ENCODE measurements around the gene UNK.

The UNK gene

DNA sequence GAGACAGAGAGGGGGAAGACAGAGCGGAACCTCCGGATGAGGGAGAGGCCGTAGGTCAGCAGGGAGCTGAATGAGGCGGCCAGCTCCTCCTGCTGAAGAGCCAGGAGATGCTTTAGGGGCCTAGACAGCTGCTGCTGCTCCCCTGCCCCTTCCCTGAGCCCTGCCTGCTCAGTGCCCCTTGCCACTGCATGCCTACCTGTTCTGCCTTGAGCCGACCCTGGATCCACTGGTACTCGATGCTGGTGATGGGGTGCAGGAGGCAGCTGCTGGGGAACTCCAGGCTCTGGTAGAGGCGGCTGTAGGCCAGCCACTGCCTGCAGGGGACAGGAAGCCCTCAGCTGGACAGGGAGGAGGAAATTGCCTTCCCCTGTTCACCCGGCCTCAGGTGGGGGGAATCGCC lies 52.0 kb downstream of the UNK start:
- Histone ChIP-seq H2BK5ac (ENCODE audit: low read length) (no peak overlapping the region), H3K9ac (ENCODE audit: low read length) (no peak overlapping the region), H3K4ac (ENCODE audit: low read depth, low read length) (no peak overlapping the region), H3K36me3 (ENCODE audit: control insufficient read depth, insufficient read depth, low read length) (no peaks in the 10 kb centered on the region), H2BK120ac (ENCODE audit: low read depth, low read length) (no peak overlapping the region), H3K79me1 (ENCODE audit: low read length) (no peaks in the 10 kb centered on the region), H3K23ac (ENCODE audit: low read length) (no peak overlapping the region), H3K27me3 (ENCODE audit: insufficient read depth, low read length, poor library complexity) (no peaks in the 10 kb centered on the region), H3K56ac (ENCODE audit: low read length) (no peak overlapping the region), H3K79me2 (ENCODE audit: control insufficient read depth, insufficient read depth, low read length) (no peaks in the 10 kb centered on the region), H3K18ac (ENCODE audit: low read length) (no peak overlapping the region), H3K4me3 (ENCODE audit: low read length) (no peak overlapping the region), H3K27ac (ENCODE audit: low read depth, low read length) (no peak overlapping the region), H2BK15ac (replicated peaks; ENCODE audit: low read depth) (no peak overlapping the region), H3K4me2 (ENCODE audit: low read length) (no peak overlapping the region), H4K8ac (ENCODE audit: low read depth, low read length) (no peak overlapping the region), H4K5ac (ENCODE audit: low read length) (no peak overlapping the region), H2AK5ac (ENCODE audit: low read length) (no peak overlapping the region), H3K4me1 (ENCODE audit: control insufficient read depth, low read depth, low read length) (peaks cover 4% of the 10 kb centered on the region)
- no peak for DNase-seq
- WGBS (ENCODE audit: extremely low coverage, insufficient coverage, low lambda C conversion rate): no CpG with 5 or more reads among the region's 9 CpGs

DNA sequence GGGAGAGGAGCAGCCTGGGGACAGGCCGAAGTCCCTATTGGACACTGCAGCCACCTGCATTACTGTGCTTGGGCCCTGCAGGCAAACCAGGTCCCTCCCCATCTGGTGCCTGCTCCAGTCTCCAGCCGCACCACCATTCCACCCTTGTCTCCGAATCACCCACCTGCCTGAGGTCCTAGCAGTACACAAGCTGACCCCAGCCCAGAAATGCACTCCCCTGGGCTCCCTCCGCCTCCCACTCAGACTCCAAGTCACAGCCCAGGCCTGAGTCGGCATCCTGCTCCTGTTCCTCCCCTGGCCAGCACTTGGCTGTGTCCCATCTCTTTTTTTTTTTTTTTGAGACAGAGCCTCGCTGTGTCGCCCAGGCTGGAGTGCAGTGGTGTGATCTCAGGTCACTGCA lies 53.3 kb downstream of the UNK start:
- no peak overlapping the region for H3K18ac ChIP-seq (ENCODE audit: low read length)
- H2BK15ac ChIP-seq (replicated peaks; ENCODE audit: low read depth): no peak overlapping the region
- no peak overlapping the region for H3K23ac ChIP-seq (ENCODE audit: low read length)
- no peak overlapping the region for H3K4me2 ChIP-seq (ENCODE audit: low read length)
- H4K8ac ChIP-seq (ENCODE audit: low read depth, low read length): no peak overlapping the region
- no peaks in the 10 kb centered on the region for H3K79me2 ChIP-seq (ENCODE audit: control insufficient read depth, insufficient read depth, low read length)
- H3K4ac ChIP-seq (ENCODE audit: low read depth, low read length): no peak overlapping the region
- DNase-seq: no peak
- no peak overlapping the region for H4K5ac ChIP-seq (ENCODE audit: low read length)
- no peak overlapping the region for H2AK5ac ChIP-seq (ENCODE audit: low read length)
- H3K79me1 ChIP-seq (ENCODE audit: low read length): no peaks in the 10 kb centered on the region
- H3K9ac ChIP-seq (ENCODE audit: low read length): no peak overlapping the region
- H2BK120ac ChIP-seq (ENCODE audit: low read depth, low read length): no peak overlapping the region
- peak overlapping the region; percentile 15 for H3K56ac ChIP-seq (ENCODE audit: low read length)
- no peak overlapping the region for H2BK5ac ChIP-seq (ENCODE audit: low read length)
- H3K27me3 ChIP-seq (ENCODE audit: insufficient read depth, low read length, poor library complexity): no peaks in the 10 kb centered on the region
- H3K4me1 ChIP-seq (ENCODE audit: control insufficient read depth, low read depth, low read length): no peaks in the 10 kb centered on the region
- no CpG with 5 or more reads among the region's 7 CpGs for WGBS (ENCODE audit: extremely low coverage, insufficient coverage, low lambda C conversion rate)
- no peak overlapping the region for H3K27ac ChIP-seq (ENCODE audit: low read depth, low read length)
- H3K36me3 ChIP-seq (ENCODE audit: control insufficient read depth, insufficient read depth, low read length): no peaks in the 10 kb centered on the region
- H3K4me3 ChIP-seq (ENCODE audit: low read length): no peak overlapping the region

DNA sequence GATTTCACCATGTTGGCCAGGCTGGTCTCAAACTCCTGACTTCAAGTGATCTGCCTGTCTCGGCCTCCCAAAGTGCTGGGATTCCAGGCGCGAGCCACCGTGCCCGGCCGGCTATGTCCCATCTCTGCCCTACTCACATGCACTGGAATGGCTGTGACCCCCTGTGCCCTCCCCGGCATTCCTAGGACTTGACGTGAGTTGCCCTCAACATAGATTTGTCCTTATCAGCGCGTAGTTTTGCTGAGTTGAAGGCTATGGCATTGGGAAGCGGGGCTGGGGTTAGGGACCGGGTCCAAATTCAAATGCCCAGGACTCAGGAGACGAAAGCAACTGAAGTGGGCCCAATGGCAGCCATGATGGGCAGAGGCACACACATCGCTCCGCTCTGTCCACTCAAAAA lies 53.8 kb downstream of the UNK start:
- Histone ChIP-seq H3K4me1 (ENCODE audit: control insufficient read depth, low read depth, low read length) (no peaks in the 10 kb centered on the region), H3K4me3 (ENCODE audit: low read length) (no peak overlapping the region), H3K23ac (ENCODE audit: low read length) (no peak overlapping the region), H3K56ac (ENCODE audit: low read length) (no peak overlapping the region), H3K27ac (ENCODE audit: low read depth, low read length) (no peak overlapping the region), H3K27me3 (ENCODE audit: insufficient read depth, low read length, poor library complexity) (no peaks in the 10 kb centered on the region), H2BK120ac (ENCODE audit: low read depth, low read length) (no peak overlapping the region), H3K4me2 (ENCODE audit: low read length) (no peak overlapping the region), H3K18ac (ENCODE audit: low read length) (no peak overlapping the region), H3K79me2 (ENCODE audit: control insufficient read depth, insufficient read depth, low read length) (no peaks in the 10 kb centered on the region), H2BK15ac (replicated peaks; ENCODE audit: low read depth) (no peak overlapping the region), H3K79me1 (ENCODE audit: low read length) (no peaks in the 10 kb centered on the region), H3K4ac (ENCODE audit: low read depth, low read length) (no peak overlapping the region), H3K36me3 (ENCODE audit: control insufficient read depth, insufficient read depth, low read length) (no peaks in the 10 kb centered on the region), H4K5ac (ENCODE audit: low read length) (no peak overlapping the region), H4K8ac (ENCODE audit: low read depth, low read length) (no peak overlapping the region), H3K9ac (ENCODE audit: low read length) (no peak overlapping the region), H2AK5ac (ENCODE audit: low read length) (no peak overlapping the region), H2BK5ac (ENCODE audit: low read length) (no peak overlapping the region)
- WGBS (ENCODE audit: extremely low coverage, insufficient coverage, low lambda C conversion rate): no CpG with 5 or more reads among the region's 15 CpGs
- DNase-seq: no peak

DNA sequence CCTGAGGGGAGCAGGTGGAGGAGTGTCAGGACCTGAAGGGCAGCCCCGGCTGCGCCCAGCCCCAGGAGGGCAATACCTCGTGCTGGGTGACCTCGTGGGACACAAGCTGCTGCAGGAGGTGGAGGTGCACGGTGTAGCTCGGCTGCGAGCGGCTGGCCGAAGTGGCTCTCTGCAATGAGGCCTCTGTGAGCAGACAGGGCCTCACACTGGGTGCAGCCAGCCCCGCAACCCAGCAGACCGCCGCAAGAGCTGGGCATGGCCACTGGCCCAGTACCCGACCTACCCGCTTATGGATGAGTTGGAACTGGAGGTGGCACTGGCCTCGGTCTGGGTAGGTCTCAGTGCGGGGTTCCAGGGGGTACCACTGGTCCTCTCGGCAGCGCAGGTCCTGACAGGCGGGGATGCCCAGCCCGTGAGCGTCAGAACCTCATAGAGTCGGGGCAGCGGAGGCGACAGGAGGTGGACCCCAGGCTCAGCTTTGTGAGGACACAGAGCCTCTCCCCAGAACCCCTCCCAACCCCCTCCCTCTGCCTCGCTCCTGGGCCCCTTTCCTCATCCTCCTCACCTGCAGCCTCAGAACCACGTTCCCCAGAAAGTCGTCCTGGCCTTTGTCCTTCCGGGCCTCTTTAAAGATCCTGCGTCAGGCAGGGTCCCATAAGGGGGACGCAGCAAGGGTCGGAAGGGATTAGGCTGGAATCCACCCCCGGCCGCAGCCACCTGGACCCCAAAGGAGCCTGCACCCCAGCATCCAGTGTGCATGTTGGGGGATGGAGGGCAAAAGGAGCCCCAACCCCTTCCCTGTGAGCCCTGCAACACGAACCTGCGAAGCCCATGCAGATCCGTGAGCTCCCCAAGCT lies 55.6 kb downstream of the UNK start:
- Histone ChIP-seq H3K4me1 (ENCODE audit: control insufficient read depth, low read depth, low read length) (peaks cover 7% of the 10 kb centered on the region), H3K4me3 (ENCODE audit: low read length) (no peak overlapping the region), H2BK5ac (ENCODE audit: low read length) (no peak overlapping the region), H3K18ac (ENCODE audit: low read length) (no peak overlapping the region), H3K27ac (ENCODE audit: low read depth, low read length) (no peak overlapping the region), H4K5ac (ENCODE audit: low read length) (no peak overlapping the region), H2BK15ac (replicated peaks; ENCODE audit: low read depth) (no peak overlapping the region), H2AK5ac (ENCODE audit: low read length) (no peak overlapping the region), H3K4ac (ENCODE audit: low read depth, low read length) (no peak overlapping the region), H3K36me3 (ENCODE audit: control insufficient read depth, insufficient read depth, low read length) (no peaks in the 10 kb centered on the region), H3K56ac (ENCODE audit: low read length) (no peak overlapping the region), H3K79me2 (ENCODE audit: control insufficient read depth, insufficient read depth, low read length) (no peaks in the 10 kb centered on the region), H3K23ac (ENCODE audit: low read length) (no peak overlapping the region), H3K4me2 (ENCODE audit: low read length) (no peak overlapping the region), H3K9ac (ENCODE audit: low read length) (no peak overlapping the region), H4K8ac (ENCODE audit: low read depth, low read length) (no peak overlapping the region), H2BK120ac (ENCODE audit: low read depth, low read length) (no peak overlapping the region), H3K79me1 (ENCODE audit: low read length) (no peaks in the 10 kb centered on the region), H3K27me3 (ENCODE audit: insufficient read depth, low read length, poor library complexity) (no peaks in the 10 kb centered on the region)
- no CpG with 5 or more reads among the region's 36 CpGs for WGBS (ENCODE audit: extremely low coverage, insufficient coverage, low lambda C conversion rate)
- DNase-seq: no peak

DNA sequence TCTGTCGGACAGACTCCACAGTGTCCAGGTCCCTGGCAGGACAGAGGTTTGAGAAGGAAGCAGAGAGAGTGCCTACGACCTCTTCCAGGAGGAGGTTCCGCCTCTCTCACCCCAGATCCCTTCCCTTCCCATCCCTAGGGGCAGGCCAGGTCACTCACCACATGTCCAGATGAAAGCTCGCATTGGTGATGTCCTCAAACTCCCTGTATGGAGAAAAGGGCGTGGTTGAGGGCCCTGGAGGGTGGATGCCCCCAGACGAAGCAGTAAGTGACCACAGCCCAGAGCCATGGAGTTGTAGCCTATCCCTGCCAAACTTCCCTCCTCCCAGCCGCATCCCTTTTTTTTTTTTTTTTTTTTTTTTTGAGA lies 56.2 kb downstream of the UNK start:
- Histone ChIP-seq H4K5ac (ENCODE audit: low read length) (no peak overlapping the region), H2BK5ac (ENCODE audit: low read length) (no peak overlapping the region), H3K36me3 (ENCODE audit: control insufficient read depth, insufficient read depth, low read length) (no peaks in the 10 kb centered on the region), H3K4me2 (ENCODE audit: low read length) (no peak overlapping the region), H3K9ac (ENCODE audit: low read length) (no peak overlapping the region), H3K27ac (ENCODE audit: low read depth, low read length) (no peak overlapping the region), H4K8ac (ENCODE audit: low read depth, low read length) (no peak overlapping the region), H3K79me2 (ENCODE audit: control insufficient read depth, insufficient read depth, low read length) (no peaks in the 10 kb centered on the region), H3K79me1 (ENCODE audit: low read length) (no peaks in the 10 kb centered on the region), H3K4me1 (ENCODE audit: control insufficient read depth, low read depth, low read length) (peaks cover 7% of the 10 kb centered on the region), H3K4me3 (ENCODE audit: low read length) (no peak overlapping the region), H3K18ac (ENCODE audit: low read length) (no peak overlapping the region), H3K23ac (ENCODE audit: low read length) (no peak overlapping the region), H3K56ac (ENCODE audit: low read length) (no peak overlapping the region), H2AK5ac (ENCODE audit: low read length) (no peak overlapping the region), H3K4ac (ENCODE audit: low read depth, low read length) (no peak overlapping the region), H2BK15ac (replicated peaks; ENCODE audit: low read depth) (no peak overlapping the region), H3K27me3 (ENCODE audit: insufficient read depth, low read length, poor library complexity) (no peaks in the 10 kb centered on the region), H2BK120ac (ENCODE audit: low read depth, low read length) (no peak overlapping the region)
- no CpG with 5 or more reads among the region's 7 CpGs for WGBS (ENCODE audit: extremely low coverage, insufficient coverage, low lambda C conversion rate)
- no peak for DNase-seq

DNA sequence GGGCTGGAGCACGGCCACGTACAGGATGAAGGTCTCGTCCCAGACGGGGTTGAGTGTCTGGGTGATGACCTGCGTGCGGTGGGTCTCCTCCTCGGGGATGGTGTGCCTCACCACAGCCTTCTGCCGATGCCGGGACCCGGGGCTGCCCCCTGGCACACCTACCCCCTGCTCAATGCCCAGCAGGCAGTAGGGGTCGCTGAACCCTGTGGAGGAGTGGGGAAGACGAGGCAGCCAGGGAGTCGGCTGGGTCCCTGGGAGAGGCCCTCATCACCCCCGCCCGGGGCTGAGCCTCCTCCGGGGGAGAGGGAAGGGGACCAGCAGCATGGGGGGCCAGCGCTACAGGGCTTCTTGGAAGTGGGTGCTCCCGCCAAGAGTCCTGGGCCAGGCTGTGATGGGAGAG lies 57.8 kb downstream of the UNK start:
- Histone ChIP-seq H4K5ac (ENCODE audit: low read length) (no peak overlapping the region), H3K36me3 (ENCODE audit: control insufficient read depth, insufficient read depth, low read length) (peaks cover 3% of the 10 kb centered on the region), H3K18ac (ENCODE audit: low read length) (no peak overlapping the region), H2AK5ac (ENCODE audit: low read length) (no peak overlapping the region), H3K9ac (ENCODE audit: low read length) (no peak overlapping the region), H3K4me1 (ENCODE audit: control insufficient read depth, low read depth, low read length) (peaks cover 7% of the 10 kb centered on the region), H3K4me3 (ENCODE audit: low read length) (no peak overlapping the region), H3K27me3 (ENCODE audit: insufficient read depth, low read length, poor library complexity) (no peaks in the 10 kb centered on the region), H2BK15ac (replicated peaks; ENCODE audit: low read depth) (no peak overlapping the region), H3K4ac (ENCODE audit: low read depth, low read length) (no peak overlapping the region), H3K27ac (ENCODE audit: low read depth, low read length) (no peak overlapping the region), H2BK120ac (ENCODE audit: low read depth, low read length) (no peak overlapping the region), H2BK5ac (ENCODE audit: low read length) (no peak overlapping the region), H3K79me1 (ENCODE audit: low read length) (no peaks in the 10 kb centered on the region), H3K56ac (ENCODE audit: low read length) (no peak overlapping the region), H3K23ac (ENCODE audit: low read length) (no peak overlapping the region), H4K8ac (ENCODE audit: low read depth, low read length) (no peak overlapping the region), H3K4me2 (ENCODE audit: low read length) (no peak overlapping the region), H3K79me2 (ENCODE audit: control insufficient read depth, insufficient read depth, low read length) (no peaks in the 10 kb centered on the region)
- no peak for DNase-seq
- WGBS (ENCODE audit: extremely low coverage, insufficient coverage, low lambda C conversion rate): no CpG with 5 or more reads among the region's 18 CpGs

All from mesendoderm (in vitro differentiated cells).